Brain microvascular endothelial cell (primary cell): Measurements from ENCODE around the gene LRRN4.

Source experiments
- DNase-seq: peaks from one replicate; pipeline ENCODE4 v3.0.0-alpha.2; 2020
- H3K27ac ChIP-seq: fragments of 250-450 bp; sonication (Bioruptor Pico); 2 replicates; pipeline ENCODE4 v1.5.1; 2020; ENCODE audit warnings: mild to moderate bottlenecking, moderate library complexity
- H3K27me3 ChIP-seq: fragments of 250-450 bp; sonication (Bioruptor Pico); replicated peaks from 2 replicates; pipeline ENCODE4 v1.5.1; 2020; ENCODE audit warnings: mild to moderate bottlenecking
- H3K36me3 ChIP-seq: fragments of 250-450 bp; sonication (Bioruptor Pico); replicated peaks from 2 replicates; pipeline ENCODE4 v1.5.1; 2020; ENCODE audit warnings: mild to moderate bottlenecking
- H3K4me3 ChIP-seq: 2 replicates; pipeline ENCODE4 v1.5.1; 2011; ENCODE audit warnings: low read depth, mild to moderate bottlenecking, control low read depth, low read length, moderate library complexity
- CTCF ChIP-seq: IDR thresholded peaks from 2 replicates; pipeline ENCODE4 v1.5.1; 2011; ENCODE audit warnings: low read depth, mild to moderate bottlenecking, moderate library complexity, low read length, control low read depth, inconsistent platforms; ENCODE audit errors: missing control alignments
- in situ Hi-C: cut with HindIII; loops from 2 replicates; pipeline ENCODE4 v1.10.0; 2017; ENCODE audit warnings: low sequenced_read_pairs, low pct_ligation_motif_present

The LRRN4 gene

GRCh38 chr20:6095409-6095808 lies 41.5 kb upstream of the LRRN4 start:
- in situ Hi-C loops: no loop called here
- Histone ChIP-seq H3K36me3 (no peaks in the 10 kb centered on the region), H3K27ac (no peak overlapping the region), H3K27me3 (no peaks in the 10 kb centered on the region), H3K4me3 (no peak overlapping the region)
- DNase-seq: no peak
- TF ChIP-seq CTCF: no peak

- no peak for TF ChIP-seq CTCF
- H3K36me3 ChIP-seq: no peaks in the 10 kb centered on the region
- no peak for DNase-seq
- in situ Hi-C loops: no loop called here
- H3K4me3 ChIP-seq: no peak overlapping the region
- H3K27me3 ChIP-seq: no peaks in the 10 kb centered on the region
- H3K27ac ChIP-seq: no peak overlapping the region
Measured at GRCh38 chr20:6094565-6094964, 40.7 kb upstream of the LRRN4 start.

- in situ Hi-C loops: no loop called here
- DNase-seq: no peak
- H3K36me3 ChIP-seq: no peaks in the 10 kb centered on the region
- no peak overlapping the region for H3K4me3 ChIP-seq
- TF ChIP-seq CTCF: no peak
- no peak overlapping the region for H3K27ac ChIP-seq
- no peaks in the 10 kb centered on the region for H3K27me3 ChIP-seq
Measured at GRCh38 chr20:6094063-6094462, 40.2 kb upstream of the LRRN4 start.

- in situ Hi-C loops: no loop called here
- no peaks in the 10 kb centered on the region for H3K27me3 ChIP-seq
- H3K4me3 ChIP-seq: no peak overlapping the region
- no peak for TF ChIP-seq CTCF
- no peaks in the 10 kb centered on the region for H3K36me3 ChIP-seq
- no peak overlapping the region for H3K27ac ChIP-seq
- DNase-seq: no peak
Measured at GRCh38 chr20:6091661-6092060, 37.8 kb upstream of the LRRN4 start.

GRCh38 chr20:6086868-6087267 lies 33.0 kb upstream of the LRRN4 start:
- H3K27ac ChIP-seq: no peak overlapping the region
- in situ Hi-C loops: no loop called here

More at GRCh38 chr20:6086868-6087267, 33.0 kb upstream of the LRRN4 start:
- TF ChIP-seq CTCF: no peak
- H3K4me3 ChIP-seq: no peak overlapping the region
- no peaks in the 10 kb centered on the region for H3K27me3 ChIP-seq
- H3K36me3 ChIP-seq: no peaks in the 10 kb centered on the region
- no peak for DNase-seq
